Activated CD4-positive, alpha-beta T cell treated with anti-CD3 and anti-CD28 coated beads, Interleukin-10, Interleukin-2, amounts not matched to agents 100 ng/mL and 50 ng/mL, durations not matched to agents 16 hours and 8 hours (primary cell): Measurements from ENCODE around the gene NPY1R.

Experiments
- DNase-seq: peaks from one replicate; pipeline ENCODE4 v3.0.0-alpha.2; 2020

The NPY1R gene

GRCh38 chr4:163274861-163275260 lies 57.5 kb downstream of the NPY1R start:
- DNase-seq: no peak
